HepG2 (cell line): ENCODE measurements around the gene BCL2L1. TPM values are rescaled to one million over a fixed set of nuclear protein-coding genes. Genes with fewer than 3 reads are reported as not detected.
A peak's percentile ranks its signal among the peaks of the same experiment; 100 is the strongest.

ENCODE experiments used
- ATF1 ChIP-seq: IDR thresholded peaks from 2 replicates; pipeline ENCODE4 v1.6.1; 2016; ENCODE audit warnings: mild to moderate bottlenecking, control low read depth
- BRCA1 ChIP-seq: sonication (generic); formaldehyde crosslinking; IDR thresholded peaks from 2 replicates; pipeline ENCODE4 v1.4.0; 2020; ENCODE audit warnings: missing genetic modification reagents
- CERS6 ChIP-seq: sonication (generic); formaldehyde crosslinking; IDR thresholded peaks from 2 replicates; pipeline ENCODE4 v1.5.0; 2020; ENCODE audit warnings: missing genetic modification reagents
- DNMT3B ChIP-seq: conservative IDR thresholded peaks from 2 replicates; pipeline ENCODE4 v1.6.1; 2016; ENCODE audit warnings: missing biosample characterization, control low read depth
- HMGA1 ChIP-seq: sonication (generic); formaldehyde crosslinking; conservative IDR thresholded peaks from 2 replicates; pipeline ENCODE4 v1.4.0; 2020; ENCODE audit warnings: missing genetic modification reagents
- MZF1 ChIP-seq: sonication (generic); formaldehyde crosslinking; IDR thresholded peaks from 2 replicates; pipeline ENCODE4 v1.8.1; 2023; ENCODE audit warnings: mild to moderate bottlenecking, missing genetic modification reagents, borderline replicate concordance
- NCOA1 ChIP-seq: sonication (generic); formaldehyde crosslinking; IDR thresholded peaks from 2 replicates; pipeline ENCODE4 v1.9.0; 2021; ENCODE audit warnings: missing genetic modification reagents
- NFAT5 ChIP-seq: sonication (generic); formaldehyde crosslinking; IDR thresholded peaks from 2 replicates; pipeline ENCODE4 v1.4.0; 2020; ENCODE audit warnings: missing genetic modification reagents
- NFE2L1 ChIP-seq: sonication (generic); formaldehyde crosslinking; IDR thresholded peaks from 2 replicates; pipeline ENCODE4 v1.4.0; 2020; ENCODE audit warnings: missing genetic modification reagents, mild to moderate bottlenecking, borderline replicate concordance
- ONECUT2 ChIP-seq: sonication (generic); formaldehyde crosslinking; IDR thresholded peaks from 2 replicates; pipeline ENCODE4 v1.4.0; 2020; ENCODE audit warnings: missing genetic modification reagents
- PAF1 ChIP-seq: IDR thresholded peaks from 2 replicates; pipeline ENCODE4 v1.6.1; 2016; ENCODE audit warnings: missing genetic modification reagents, missing compliant biosample characterization
- PLRG1 ChIP-seq: fragments of 450-650 bp; conservative IDR thresholded peaks from 2 replicates; pipeline ENCODE4 v1.6.1; 2016
- POLR2A ChIP-seq, 2 experiments: IDR thresholded peaks; 2 replicates each; pipeline ENCODE4 v1.6.1; 2011; ENCODE audit warnings: low read depth in 2 of 2, low read length in 2 of 2, mild to moderate bottlenecking in 1 of 2, moderate library complexity in 1 of 2; ENCODE audit not compliant: insufficient read depth in 1 of 2
- TARDBP ChIP-seq: sonication (generic); formaldehyde crosslinking; IDR thresholded peaks from 2 replicates; pipeline ENCODE4 v1.8.0; 2022; ENCODE audit warnings: mild to moderate bottlenecking, missing genetic modification reagents
- ZEB1 ChIP-seq: IDR thresholded peaks from 2 replicates; pipeline ENCODE4 v1.6.1; 2012; ENCODE audit warnings: mild to moderate bottlenecking, low read depth, inconsistent platforms; ENCODE audit not compliant: insufficient replicate concordance
- ZHX1 ChIP-seq: sonication (generic); formaldehyde crosslinking; IDR thresholded peaks from 2 replicates; pipeline ENCODE4 v1.8.1; 2022; ENCODE audit warnings: low read depth, mild to moderate bottlenecking, missing genetic modification reagents
- ZNF230 ChIP-seq: sonication (generic); formaldehyde crosslinking; IDR thresholded peaks from 2 replicates; pipeline ENCODE4 v1.4.0; 2020; ENCODE audit warnings: mild to moderate bottlenecking, missing genetic modification reagents
- ZNF451 ChIP-seq: sonication (generic); formaldehyde crosslinking; IDR thresholded peaks from 2 replicates; pipeline ENCODE4 v1.5.0; 2020; ENCODE audit warnings: mild to moderate bottlenecking, missing genetic modification reagents
- ZNF703 ChIP-seq: sonication (generic); formaldehyde crosslinking; IDR thresholded peaks from 2 replicates; pipeline ENCODE4 v1.5.1; 2020; ENCODE audit warnings: missing genetic modification reagents, mild to moderate bottlenecking, moderate library complexity, borderline replicate concordance
- ZNF737 ChIP-seq: sonication (generic); formaldehyde crosslinking; IDR thresholded peaks from 2 replicates; pipeline ENCODE4 v1.5.0; 2020; ENCODE audit warnings: missing genetic modification reagents, mild to moderate bottlenecking, borderline replicate concordance
- ZNF772 ChIP-seq: sonication (generic); formaldehyde crosslinking; IDR thresholded peaks from 2 replicates; pipeline ENCODE4 v1.5.0; 2020; ENCODE audit warnings: mild to moderate bottlenecking, missing genetic modification reagents
- ZNF788 ChIP-seq: sonication (generic); formaldehyde crosslinking; IDR thresholded peaks from 2 replicates; pipeline ENCODE4 v1.5.0; 2020; ENCODE audit warnings: mild to moderate bottlenecking, missing genetic modification reagents, borderline replicate concordance
- polyA plus RNA-seq, 8 experiments: library from polyadenylated mRNA; depleted of rRNA in 3 of 8; stranded (reverse) in 7 of 8; unstranded in 1 of 8; fragments of >200 nt; fragmentation: Illumina TruSeq in 4 of 8; extraction: Trizol in 4 of 8; gene quantifications; 2 replicates each; pipeline versions ENCODE4 v1.2.1 to v1.2.3, GENCODE V29; 2011 to 2016; ENCODE audit warnings: low read depth in 4 of 8, missing spikeins in 1 of 8, mixed read lengths in 1 of 8; ENCODE audit not compliant: insufficient read depth in 1 of 8
- total RNA-seq, 5 experiments: library from RNA; depleted of rRNA; stranded (reverse); fragments of >200 nt; fragmentation: Illumina TruSeq; extraction: Trizol; gene quantifications; 2 replicates each; pipeline ENCODE4 v1.2.3, GENCODE V29; 2016; ENCODE audit warnings: low read depth in 1 of 5
- TF ChIP-seq, protein P1 (sequence below): sonication (generic); formaldehyde crosslinking; IDR thresholded peaks from 2 replicates; pipeline ENCODE4 v1.4.0; 2020; ENCODE audit warnings: mild to moderate bottlenecking, missing genetic modification reagents

Gene BCL2L1
- total and polyA plus RNA-seq, 2 of the 13 experiments (the other 11 are each of a cell fraction or from before 2014, with no cell fraction given) = 164 to 258 TPM

GRCh38 chr20:31694842-31695593, 27.6 kb downstream of the BCL2L1 start (continued):
- TF ChIP-seq ZNF703 (CRISPR knock-in tag) (no peak), CERS6 (CRISPR knock-in tag) (no peak), ZNF788 (CRISPR knock-in tag) (no peak), ZHX1 (CRISPR knock-in tag) (no peak), PLRG1 (no peak), ATF1 (no peak), HMGA1 (CRISPR knock-in tag) (no peak), ZNF737 (CRISPR knock-in tag) (no peak), NFE2L1 (no peak), ONECUT2 (CRISPR knock-in tag) (no peak), MZF1 (no peak), ZNF772 (no peak), POLR2A (IDR thresholded peaks at IDR 0.05; ENCODE audit: insufficient read depth in 1 of 2, low read depth in 2 of 2, low read length in 2 of 2) (no peak; a peak in 1 of 4 replicates), BRCA1 (no peak), PAF1 (CRISPR knock-in tag) (0 out of 2 replicates have a peak, but pooled peaks have one; percentile 5), ZEB1 (no peak), DNMT3B (0 out of 2 replicates have a peak, but pooled peaks have one; percentile 65), TARDBP (CRISPR knock-in tag) (peak; percentile 46; the same call in 1 of the 2 replicates), NFAT5 (CRISPR knock-in tag) (no peak), ZNF451 (CRISPR knock-in tag) (no peak; the same call in 1 of the 2 replicates), NCOA1 (no peak), ZNF230 (no peak)
- TF ChIP-seq, protein P1, sequence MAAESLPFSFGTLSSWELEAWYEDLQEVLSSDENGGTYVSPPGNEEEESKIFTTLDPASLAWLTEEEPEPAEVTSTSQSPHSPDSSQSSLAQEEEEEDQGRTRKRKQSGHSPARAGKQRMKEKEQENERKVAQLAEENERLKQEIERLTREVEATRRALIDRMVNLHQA (CRISPR knock-in tag) = no peak
